HL-60 (cell line): ENCODE data around the gene ZNF383.
A peak's percentile ranks its signal among the peaks of the same experiment; 100 is the strongest.
"Not testable (repeated sequence)": the region's sequence is repeated elsewhere in the genome, so short reads cannot be mapped to it uniquely, and the experiment has no call there.

Source experiments
- DNase-seq, 2 experiments: peaks; one replicate each; pipeline ENCODE4 v3.0.0-alpha.2; 2010 to 2020; ENCODE audit warnings: low read depth in 1 of 2, low spot score in 1 of 2
- H3K27ac ChIP-seq: fragments of 250-450 bp; sonication (Bioruptor Pico); replicated peaks from 2 replicates; pipeline ENCODE4 v1.5.1; 2020; ENCODE audit warnings: mild to moderate bottlenecking, moderate library complexity
- H3K27me3 ChIP-seq: fragments of 250-450 bp; sonication (Bioruptor Pico); 2 replicates; pipeline ENCODE4 v1.5.1; 2021; ENCODE audit warnings: mild to moderate bottlenecking, moderate library complexity; ENCODE audit not compliant: insufficient read depth, poor library complexity, severe bottlenecking
- H3K4me3 ChIP-seq: replicated peaks from 2 replicates; pipeline ENCODE4 v1.5.1; 2011; ENCODE audit warnings: mild to moderate bottlenecking, control low read depth, low read length; ENCODE audit not compliant: insufficient read depth
- CTCF ChIP-seq: IDR thresholded peaks from one replicate; pipeline ENCODE4 v1.5.1; 2011; ENCODE audit warnings: low read length, control low read depth, inconsistent platforms; ENCODE audit not compliant: insufficient read depth
- GABPA ChIP-seq: IDR thresholded peaks from 2 replicates; pipeline ENCODE4 v1.6.1; 2012; ENCODE audit warnings: low read depth
- POLR2AphosphoS5 ChIP-seq: IDR thresholded peaks from 2 replicates; pipeline ENCODE4 v1.6.1; 2012; ENCODE audit warnings: low read depth
- REST ChIP-seq: IDR thresholded peaks from 2 replicates; pipeline ENCODE4 v1.6.1; 2012; ENCODE audit warnings: low read depth; ENCODE audit not compliant: insufficient replicate concordance
- SPI1 ChIP-seq: IDR thresholded peaks from 2 replicates; pipeline ENCODE4 v1.6.1; 2012; ENCODE audit warnings: low read depth, mild to moderate bottlenecking, borderline replicate concordance
- long read RNA-seq: library from polyadenylated mRNA; unstranded; transcript quantifications from one replicate; pipeline ENCODE4 v2.0.0, GENCODE V29; 2020

The ZNF383 gene
- long read RNA-seq, partial matches to known transcripts, result 1 of 24 reads
- long read RNA-seq, other reads (novel, unspliced or antisense), result 23 of 24 reads

GRCh38 chr19:37217775-37218591, at the start of gene ZNF383:
ZNF383 (plus strand) TSS chr19:37218214; CDS start chr19:37230454, 12,240 bp downstream.
- peak; percentile 90 to 95 for DNase-seq
- no peaks in the 10 kb centered on the region for H3K27me3 ChIP-seq
- H3K27ac ChIP-seq, result peak within 1 kb of the TSS; percentile 93
- H3K4me3 ChIP-seq, result peak within 1 kb of the TSS; percentile 84
- TF ChIP-seq SPI1 (peak; percentile 79), REST (peak; percentile 55), POLR2AphosphoS5 (peak; percentile 76), GABPA (peak; percentile 45), CTCF (no peak)

GRCh38 chr19:37172368-37173366, 45.3 kb upstream of the ZNF383 start, which contains the start of gene ZNF585A:
ZNF585A (minus strand) TSS chr19:37172695; CDS start chr19:37169910, 2,785 bp downstream.
- no peaks in the 10 kb centered on the region for H3K27me3 ChIP-seq
- TF ChIP-seq POLR2AphosphoS5 (0 out of 2 replicates have a peak, but pooled peaks have one; percentile 23), SPI1 (peak; percentile 42; the same call in 1 of the 2 replicates), CTCF (no peak), GABPA (peak; percentile 75)
- peak; percentile 94 to 96 for DNase-seq
- H3K27ac ChIP-seq, result peak within 1 kb of the TSS; percentile 60
- peak within 1 kb of the TSS; percentile 84 for H3K4me3 ChIP-seq

GRCh38 chr19:37186071-37186470, 31.9 kb upstream of the ZNF383 start:
- not testable (repeated sequence) for H3K4me3 ChIP-seq, H3K27me3 ChIP-seq, DNase-seq, H3K27ac ChIP-seq

- H3K27ac ChIP-seq, H3K27me3 ChIP-seq, DNase-seq, H3K4me3 ChIP-seq: not testable (repeated sequence)
These were observed 22.8 kb upstream of the ZNF383 start for GRCh38 chr19:37195248-37195647.

GRCh38 chr19:37197115-37197514, 20.9 kb upstream of the ZNF383 start:
- H3K27ac ChIP-seq, H3K27me3 ChIP-seq, H3K4me3 ChIP-seq, DNase-seq: not testable (repeated sequence)
